PFSK-1 (cell line): ENCODE data around the gene FDXACB1.

Experiments
- FOXP2 ChIP-seq: optimal IDR thresholded peaks from 2 replicates; pipeline ENCODE3; 2011; ENCODE audit warnings: borderline replicate concordance, control low read depth, inconsistent platforms; ENCODE audit not compliant: insufficient read depth; ENCODE audit errors: extremely low read length, extremely low read depth
- POLR2AphosphoS5 ChIP-seq: IDR thresholded peaks from 2 replicates; pipeline ENCODE4 v1.6.1; 2012; ENCODE audit warnings: low read depth, mild to moderate bottlenecking, control low read depth, low read length, moderate library complexity
- REST ChIP-seq, 2 experiments: IDR thresholded peaks; 2 replicates each; pipeline versions ENCODE4 v1.6.1 to v1.8.0; 2011 to 2012; ENCODE audit warnings: low read depth in 2 of 2, low read length in 2 of 2, control low read depth in 1 of 2, inconsistent platforms in 1 of 2, mild to moderate bottlenecking in 1 of 2, moderate library complexity in 1 of 2; ENCODE audit not compliant: insufficient read depth in 1 of 2
- SIN3A ChIP-seq: IDR thresholded peaks from 2 replicates; pipeline ENCODE4 v1.6.1; 2012; ENCODE audit warnings: mild to moderate bottlenecking, low read length, moderate library complexity, borderline replicate concordance; ENCODE audit not compliant: insufficient read depth
- TAF1 ChIP-seq: IDR thresholded peaks from 2 replicates; pipeline ENCODE4 v1.6.1; 2012; ENCODE audit warnings: low read length, control low read depth, borderline replicate concordance; ENCODE audit not compliant: insufficient read depth

FDXACB1 gene

GRCh38 chr11:111836721-111837120 lies 42.2 kb downstream of the FDXACB1 start:
- TF ChIP-seq FOXP2, result no peak
- no peak for TF ChIP-seq SIN3A
- no peak for TF ChIP-seq TAF1
- no peak for TF ChIP-seq REST (IDR thresholded peaks at IDR 0.05; ENCODE audit: insufficient read depth in 1 of 2, low read depth in 2 of 2, low read length in 2 of 2)
- no peak for TF ChIP-seq POLR2AphosphoS5

- TF ChIP-seq SIN3A (no peak), REST (IDR thresholded peaks at IDR 0.05; ENCODE audit: insufficient read depth in 1 of 2, low read depth in 2 of 2, low read length in 2 of 2) (no peak)
Measured at GRCh38 chr11:111836162-111836561, 42.8 kb downstream of the FDXACB1 start.

- TF ChIP-seq POLR2AphosphoS5 (no peak), SIN3A (no peak), TAF1 (no peak), REST (IDR thresholded peaks at IDR 0.05; ENCODE audit: insufficient read depth in 1 of 2, low read depth in 2 of 2, low read length in 2 of 2) (no peak), FOXP2 (no peak)
Measured at GRCh38 chr11:111835665-111836064, 43.3 kb downstream of the FDXACB1 start.

- no peak for TF ChIP-seq REST (IDR thresholded peaks at IDR 0.05; ENCODE audit: insufficient read depth in 1 of 2, low read depth in 2 of 2, low read length in 2 of 2)
- no peak for TF ChIP-seq POLR2AphosphoS5
- no peak for TF ChIP-seq SIN3A
- no peak for TF ChIP-seq FOXP2
- TF ChIP-seq TAF1, result no peak
Measured at GRCh38 chr11:111834432-111835163, 44.4 kb downstream of the FDXACB1 start.

GRCh38 chr11:111833524-111833923 lies 45.4 kb downstream of the FDXACB1 start:
- TF ChIP-seq TAF1 (no peak), POLR2AphosphoS5 (no peak), SIN3A (no peak), REST (IDR thresholded peaks at IDR 0.05; ENCODE audit: insufficient read depth in 1 of 2, low read depth in 2 of 2, low read length in 2 of 2) (no peak), FOXP2 (no peak)
